KBM-7 (cell line): ENCODE measurements around the gene CDKN2D.
A peak's percentile ranks its signal among the peaks of the same experiment; 100 is the strongest.

Experiments
- DNase-seq: peaks from one replicate; pipeline ENCODE4 v3.0.0-alpha.2; 2015
- in situ Hi-C: fragments of 300-500 bp; cut with MboI; formaldehyde crosslinking; loops from 2 replicates; pipeline ENCODE4 v1.14.3; 2020; ENCODE audit warnings: low sequenced_read_pairs, low pct_unique_long_range_greater_than_20kb, mixed read lengths

Gene CDKN2D

DNA sequence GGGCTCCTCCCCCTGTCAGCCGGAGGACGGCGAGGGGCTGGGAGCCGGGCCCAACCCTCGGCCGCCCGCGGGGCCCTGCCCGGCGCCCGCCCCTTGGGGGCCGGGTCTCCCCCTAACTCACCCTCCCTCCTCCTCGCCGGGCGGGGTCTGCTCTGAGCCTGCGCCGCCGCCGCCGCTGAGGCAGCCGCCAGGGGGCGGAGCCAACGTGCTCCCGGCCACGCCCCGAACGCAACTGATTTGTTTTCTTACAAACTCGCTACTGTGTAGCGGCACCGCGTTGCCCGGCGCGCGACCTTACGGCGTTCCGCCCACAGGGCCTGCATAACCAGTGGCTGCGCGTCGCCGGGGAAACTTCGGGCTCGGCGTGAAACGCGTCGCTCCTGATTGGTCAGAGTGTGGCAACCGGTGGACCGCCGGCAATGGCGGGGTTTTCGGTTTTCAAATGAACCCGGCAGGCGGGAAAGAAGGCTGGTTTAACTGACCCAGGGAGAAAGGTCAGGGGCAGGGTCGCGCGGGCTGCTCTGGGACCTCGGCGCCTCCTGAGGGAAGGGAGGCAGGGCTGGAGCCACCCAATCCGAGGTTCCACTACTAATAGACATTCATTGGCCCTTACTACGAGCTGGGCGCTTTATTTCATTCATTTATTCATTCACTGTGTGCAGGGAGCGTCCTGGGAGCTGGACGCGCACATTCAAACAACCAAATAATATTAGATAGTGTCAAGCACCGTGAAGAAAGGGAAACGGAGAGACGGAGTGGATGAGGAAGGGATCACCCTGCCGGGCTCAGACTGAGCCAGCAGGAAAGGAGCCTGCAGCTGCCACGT lies at the start of gene CDKN2D:
Gene CDKN2D (minus strand): TSS at position 154 of the 826 bp plus-strand sequence. CDS start 326 bp downstream, outside the sequence.
- DNase-seq: peak; percentile 99
- in situ Hi-C loops: no loop called here

DNA sequence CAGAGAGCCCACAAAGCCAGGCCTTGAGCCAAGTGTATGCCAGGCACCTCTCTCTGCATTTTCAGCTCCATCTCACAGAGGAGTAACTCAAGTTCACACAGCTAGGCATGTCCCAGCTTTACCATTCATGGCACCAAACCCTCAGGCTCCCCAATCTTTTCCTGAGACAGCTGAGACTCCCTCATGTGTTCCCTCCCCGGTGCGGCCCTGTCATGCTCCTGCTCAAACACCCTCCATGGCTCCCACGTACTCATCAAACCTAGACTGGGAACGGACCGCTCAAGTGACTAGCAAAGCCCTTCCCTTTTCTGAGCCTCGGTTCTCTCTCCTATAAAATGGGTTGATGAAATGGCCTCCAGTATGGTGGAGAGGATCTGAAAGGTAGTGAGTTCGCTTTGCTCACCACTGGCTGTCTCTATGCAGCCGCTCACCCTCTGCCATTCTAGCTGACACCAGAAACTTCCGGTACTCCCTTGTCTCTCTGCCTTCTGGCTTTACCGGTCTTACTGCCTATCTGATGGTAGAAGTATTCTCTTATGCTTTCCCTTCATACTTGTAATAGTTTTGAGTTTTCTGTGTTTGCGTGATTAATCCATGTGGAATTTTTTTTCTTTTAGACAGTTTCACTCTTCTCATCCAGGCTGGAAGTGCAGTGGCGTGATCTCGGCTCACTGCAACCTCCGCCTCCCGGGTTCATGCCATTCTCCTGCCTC lies 48.8 kb upstream of the CDKN2D start:
- in situ Hi-C loops: no loop called here
- no peak for DNase-seq

DNA sequence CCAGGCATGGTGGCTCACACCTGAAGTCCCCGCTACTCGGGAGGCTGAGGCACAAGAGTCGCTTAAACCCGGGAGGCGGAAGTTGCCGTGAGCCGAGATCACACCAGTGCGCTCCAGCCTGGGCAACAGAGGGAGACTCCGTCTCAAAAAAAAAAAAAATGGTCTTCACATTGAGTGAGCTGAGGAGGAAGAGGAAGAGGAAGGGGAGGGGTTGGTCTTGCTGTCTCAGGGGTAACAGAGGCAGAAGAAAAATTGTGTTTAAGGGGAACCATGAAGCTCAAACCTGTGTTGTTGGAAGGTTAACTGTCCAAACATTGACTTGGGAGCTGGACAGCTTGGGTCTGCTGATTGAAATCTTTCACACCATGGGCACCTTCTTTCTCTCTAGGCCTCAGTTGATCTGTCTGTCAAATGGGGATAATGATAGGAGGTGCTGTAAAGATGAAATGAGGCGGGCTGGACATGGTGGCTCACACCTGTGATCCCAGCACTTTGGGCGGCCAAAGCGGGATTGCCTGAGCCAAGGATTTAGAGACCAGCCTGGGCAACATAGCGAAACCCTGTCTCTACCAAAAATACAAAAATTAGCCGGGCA lies 46.7 kb upstream of the CDKN2D start:
- DNase-seq: no peak
- in situ Hi-C loops: no loop called here

DNA sequence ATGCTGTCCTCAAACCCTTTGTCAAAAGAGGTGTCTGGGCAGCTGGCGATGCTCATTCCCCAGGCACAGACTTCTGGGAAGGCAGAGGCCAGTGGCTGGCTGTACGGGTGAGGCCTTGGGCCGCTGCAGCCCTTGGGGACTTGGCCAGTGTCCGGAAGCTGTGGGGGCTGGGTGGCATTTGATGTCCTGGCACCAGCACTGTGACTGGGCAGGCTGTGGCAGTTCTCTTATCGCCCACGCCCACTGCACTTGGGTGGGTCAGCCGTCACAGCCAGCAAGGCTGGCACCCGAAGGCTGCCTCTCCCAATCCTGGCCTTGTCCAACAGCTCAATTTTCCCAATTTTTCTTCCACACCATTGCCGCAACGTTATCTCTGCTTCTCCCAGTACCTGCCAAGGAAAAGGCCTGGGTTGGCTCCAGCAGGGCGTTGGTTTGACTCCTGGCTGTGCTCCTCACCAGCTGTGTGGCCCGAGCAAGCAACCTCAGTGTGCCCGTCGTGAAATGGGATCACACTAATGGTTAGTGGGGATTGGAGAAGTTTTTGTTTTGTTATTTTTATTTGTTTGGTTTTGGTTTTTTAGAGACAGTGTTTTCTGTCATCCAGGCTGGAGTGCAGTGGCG lies 43.8 kb upstream of the CDKN2D start:
- DNase-seq: no peak
- in situ Hi-C loops: no loop called here

DNA sequence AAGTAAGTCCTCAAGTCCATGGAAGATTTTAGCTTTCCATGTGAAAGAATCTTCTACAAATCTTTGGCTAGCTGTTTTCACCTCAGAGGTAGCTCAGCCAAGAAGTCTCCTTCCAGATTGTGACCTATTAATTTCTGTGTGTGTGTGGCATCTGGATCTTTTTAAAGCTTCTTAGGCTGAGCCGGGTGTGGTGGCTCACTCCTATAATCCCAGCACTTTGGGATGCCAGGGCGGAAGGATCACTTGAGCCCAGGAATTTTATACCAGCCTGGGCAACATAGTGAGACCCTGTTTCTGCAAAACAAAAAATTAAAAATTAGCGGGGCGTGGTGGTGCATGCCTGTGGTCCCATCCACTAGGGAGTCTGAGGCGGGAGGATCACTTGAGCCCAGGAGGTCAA lies 43.1 kb upstream of the CDKN2D start:
- no peak for DNase-seq
- in situ Hi-C loops: no loop called here

DNA sequence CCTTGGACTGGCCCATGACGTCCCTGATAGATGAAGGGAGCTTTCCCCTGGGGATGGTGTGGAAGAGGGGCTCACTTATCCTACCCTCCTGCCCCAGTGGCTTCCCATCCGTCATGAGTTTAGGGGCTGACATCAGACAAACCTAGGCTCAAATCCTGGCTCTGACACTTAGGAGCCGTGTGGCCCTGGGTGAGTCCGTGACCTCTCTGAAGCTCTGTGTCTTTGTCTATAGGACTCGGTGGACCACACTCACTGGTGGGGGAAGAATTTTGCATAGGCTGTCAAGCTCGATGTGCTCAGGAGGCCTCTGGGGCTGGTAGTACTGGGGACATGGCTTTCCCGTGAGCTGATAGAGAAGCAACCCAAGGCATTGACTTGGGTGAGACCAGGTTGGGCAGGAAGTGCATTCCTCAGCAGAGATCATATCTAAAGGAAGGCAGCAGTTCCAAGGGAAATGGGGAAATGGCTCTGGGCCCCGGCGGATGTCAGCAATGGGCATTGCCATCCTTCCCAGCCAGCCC lies 35.7 kb upstream of the CDKN2D start:
- in situ Hi-C loops: no loop called here
- peak; percentile 39 for DNase-seq

DNA sequence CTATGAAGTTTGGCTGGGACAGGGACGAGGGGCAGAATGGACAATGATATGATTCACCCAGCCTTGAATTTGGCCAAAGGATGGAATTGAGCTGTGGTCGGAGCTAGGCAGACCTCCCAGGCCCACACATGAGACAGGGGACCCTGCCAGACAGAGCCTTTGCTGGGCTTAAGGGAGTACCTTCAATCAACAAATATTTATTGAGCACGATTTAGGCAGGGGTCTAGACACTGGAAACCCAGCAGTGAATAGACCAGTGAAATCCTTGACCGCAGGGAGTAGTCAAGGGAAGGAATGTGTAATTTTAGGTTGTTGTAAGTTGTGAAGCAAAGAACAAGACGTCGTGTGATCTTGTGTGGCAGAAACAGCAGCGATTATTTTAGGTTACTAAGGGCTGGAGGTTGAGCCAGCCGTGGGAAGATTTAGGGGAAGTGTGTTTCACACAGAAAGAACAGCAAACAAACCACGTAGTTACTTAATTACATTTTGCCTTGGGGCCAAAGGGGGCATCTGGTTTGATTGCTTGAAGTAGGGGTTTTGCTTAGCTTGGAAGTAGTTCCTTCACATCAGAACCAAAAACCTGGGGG lies 35.2 kb upstream of the CDKN2D start:
- in situ Hi-C loops: no loop called here

DNA sequence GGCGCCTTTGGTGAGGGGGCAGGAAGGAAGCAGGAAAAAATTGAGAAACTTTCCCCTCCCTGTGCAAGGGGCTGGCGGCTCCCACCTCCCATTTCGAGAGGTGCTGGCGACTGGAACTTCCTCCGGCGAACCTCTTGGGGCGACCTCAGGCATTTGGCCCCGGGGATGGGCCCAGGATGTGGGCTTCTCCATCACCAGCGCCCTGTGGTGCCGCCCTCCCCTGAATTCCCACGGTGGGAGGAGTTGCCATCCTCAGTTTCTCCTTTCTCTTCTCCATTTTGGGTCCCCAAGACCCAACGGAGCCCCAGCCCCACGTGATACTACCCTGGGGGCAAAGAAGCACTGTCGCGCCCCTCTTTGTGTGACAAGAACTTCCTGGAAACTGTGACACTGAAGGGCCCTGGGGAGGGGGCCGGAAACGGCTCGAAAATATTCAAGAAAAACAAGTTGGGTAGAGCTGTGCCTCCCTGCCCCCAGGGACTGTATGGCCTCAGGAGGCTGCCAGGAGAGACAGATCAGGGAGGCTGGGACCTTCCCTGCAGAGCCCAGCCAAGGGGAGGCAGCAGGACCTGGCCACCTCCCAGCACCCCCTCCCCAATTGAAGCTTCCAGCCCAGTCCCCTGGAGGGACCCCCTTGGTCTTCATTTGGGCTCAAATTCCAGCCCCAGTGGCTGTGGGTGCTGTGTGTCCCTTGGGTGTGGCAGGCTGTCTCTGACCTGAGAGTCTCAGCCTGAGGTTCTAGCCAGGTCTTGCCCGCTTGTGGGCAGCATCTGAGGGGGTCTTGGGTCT lies 34.5 kb upstream of the CDKN2D start:
- in situ Hi-C loops: no loop called here
- peak; percentile 44 for DNase-seq

More for the DNA sequence above, 35.2 kb upstream of the CDKN2D start:
- peak; percentile 74 for DNase-seq

DNA sequence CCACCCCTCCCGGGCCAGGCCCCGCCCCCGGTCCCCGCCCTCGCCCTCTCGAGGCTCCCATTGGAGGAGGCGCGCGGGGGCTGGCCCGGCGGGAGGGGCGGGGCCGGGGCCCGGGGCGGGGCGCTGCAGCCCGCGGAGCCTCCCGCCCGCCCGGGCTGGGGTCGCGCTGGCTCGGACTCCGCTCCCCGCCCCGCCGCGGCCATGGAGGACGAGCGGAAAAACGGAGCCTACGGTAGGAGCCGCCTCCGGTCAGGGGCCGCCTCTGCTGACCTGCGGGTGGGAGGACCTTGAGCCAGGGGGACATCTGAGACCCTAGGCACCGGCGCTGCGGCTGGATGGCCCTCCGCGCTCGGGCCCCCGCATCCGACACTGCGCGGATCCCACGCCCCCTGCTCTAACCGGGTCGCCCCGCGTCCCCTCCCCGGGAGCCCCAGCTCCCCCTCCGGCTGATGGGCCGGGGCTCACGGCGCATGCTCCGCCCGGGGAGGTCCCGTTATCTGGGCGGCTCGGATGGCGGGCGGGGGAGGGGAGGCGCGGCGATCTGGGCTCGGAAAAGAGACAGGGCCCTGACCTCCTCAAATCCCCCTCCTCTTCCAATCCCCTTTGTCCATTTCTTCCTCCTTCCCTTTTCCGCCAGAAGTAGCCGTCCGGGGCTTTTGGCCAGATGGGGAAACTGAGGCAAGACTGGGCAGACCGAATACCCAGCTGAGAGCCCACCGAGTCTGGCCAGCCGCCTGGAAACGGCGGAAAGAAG lies 33.7 kb upstream of the CDKN2D start:
- in situ Hi-C loops: no loop called here
- no peak for DNase-seq

DNA sequence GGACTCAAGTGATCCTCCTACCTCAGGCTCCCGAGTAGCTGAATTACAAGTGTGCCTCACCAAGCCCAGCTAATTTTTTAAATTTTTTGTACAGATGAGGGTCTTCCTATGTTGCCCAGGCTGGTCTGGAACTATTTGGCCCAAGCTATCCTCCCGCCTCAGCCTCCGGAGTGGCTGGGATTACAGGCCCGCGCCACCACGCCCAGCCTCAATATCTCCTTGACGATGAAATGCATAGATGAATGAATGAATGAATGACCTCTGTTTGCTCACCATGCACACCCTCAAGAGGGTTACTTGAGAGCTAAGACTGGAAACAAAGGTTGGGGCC lies 33.2 kb upstream of the CDKN2D start:
- no peak for DNase-seq
- in situ Hi-C loops: no loop called here

DNA sequence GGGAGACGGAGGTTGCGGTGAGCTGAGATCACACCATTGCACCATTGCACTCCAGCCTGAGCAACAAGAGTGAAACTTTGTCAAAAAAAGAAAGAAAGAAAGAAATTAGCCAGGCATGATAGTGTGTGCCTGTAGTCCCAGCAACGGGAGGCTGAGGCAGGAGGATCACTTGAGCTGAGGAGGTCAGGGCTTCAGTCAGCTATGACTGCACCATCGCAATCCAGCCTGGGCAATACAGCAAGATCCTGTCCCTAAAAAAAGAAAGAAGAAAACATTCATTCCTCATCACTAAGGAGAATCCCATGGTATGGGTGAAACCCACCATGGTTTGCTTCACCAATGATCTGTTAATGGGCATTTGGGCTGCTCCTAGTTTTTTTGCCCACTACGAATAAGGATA lies 31.4 kb upstream of the CDKN2D start:
- no peak for DNase-seq
- in situ Hi-C loops: no loop called here

DNA sequence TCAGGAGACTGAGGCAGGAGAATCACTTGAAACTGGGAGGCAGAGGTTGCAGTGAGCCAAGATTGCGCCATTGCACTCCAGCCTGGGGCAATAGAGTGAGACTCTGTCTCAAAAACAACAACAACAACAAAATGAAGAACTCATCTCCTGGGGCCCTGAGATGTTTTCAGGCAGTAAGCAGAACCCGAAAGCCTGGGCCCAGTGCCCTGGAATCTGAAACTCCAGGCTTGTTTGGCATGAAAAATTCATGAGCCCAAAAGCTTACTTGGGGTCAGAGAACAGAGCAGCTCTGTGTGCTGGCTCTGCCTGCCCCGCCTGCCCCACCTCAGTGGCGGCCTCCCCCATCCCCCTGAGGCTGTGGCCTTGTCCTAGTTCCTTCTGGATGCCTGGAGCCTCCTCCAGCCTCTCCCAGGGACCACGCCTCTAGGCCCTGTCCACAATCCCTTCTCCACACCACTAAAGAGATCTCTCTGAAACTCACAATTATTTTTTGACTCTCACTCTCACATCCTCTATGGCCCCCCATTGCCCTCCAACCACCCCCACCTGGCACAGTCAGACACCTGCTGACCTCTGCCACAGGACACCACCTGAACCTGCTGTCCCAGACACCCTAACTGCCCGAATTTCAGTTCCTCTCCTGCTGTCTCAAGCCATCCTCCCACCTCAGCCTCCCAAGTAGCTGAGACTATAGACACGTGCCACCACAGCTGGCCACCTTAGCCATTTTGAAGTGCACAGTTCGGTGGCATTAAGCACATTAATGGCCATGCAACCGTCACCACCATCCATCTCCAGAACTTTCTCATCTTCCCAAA lies 25.2 kb upstream of the CDKN2D start:
- in situ Hi-C loops: no loop called here
- no peak for DNase-seq

DNA sequence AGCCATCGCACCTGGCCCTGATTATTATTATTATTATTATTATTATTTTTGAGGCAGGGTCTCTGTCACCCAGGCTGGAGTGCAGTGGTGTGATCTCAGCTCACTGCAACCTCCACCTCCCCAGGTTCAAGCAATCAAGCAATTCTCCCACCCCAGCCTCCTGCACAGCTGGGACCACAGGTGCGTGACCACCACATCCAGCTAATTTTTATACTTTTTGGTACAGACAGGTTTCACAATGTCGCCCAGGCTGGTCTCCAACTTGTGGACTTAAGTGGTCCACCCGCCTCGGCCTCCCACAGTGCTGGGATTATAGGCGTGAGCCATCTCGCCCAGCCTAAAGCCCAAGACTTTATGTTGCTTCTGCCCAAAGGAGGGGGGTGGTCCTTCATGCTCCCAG lies 24.4 kb upstream of the CDKN2D start:
- DNase-seq: no peak
- in situ Hi-C loops: no loop called here

DNA sequence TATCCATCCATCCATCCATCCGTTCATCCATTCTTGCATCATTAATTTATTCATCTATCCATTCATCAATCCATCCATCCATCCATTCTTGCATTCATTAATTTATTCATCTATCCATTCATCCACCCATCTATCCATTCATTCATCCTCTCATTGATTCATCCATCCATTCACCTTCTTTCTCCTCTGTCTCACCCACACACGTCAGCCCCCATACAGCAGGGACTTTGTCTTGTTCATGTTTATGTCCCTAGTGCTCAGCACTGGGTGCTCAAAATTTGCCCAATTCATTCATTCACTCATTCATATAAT lies 19.0 kb upstream of the CDKN2D start:
- in situ Hi-C loops: no loop called here

DNA sequence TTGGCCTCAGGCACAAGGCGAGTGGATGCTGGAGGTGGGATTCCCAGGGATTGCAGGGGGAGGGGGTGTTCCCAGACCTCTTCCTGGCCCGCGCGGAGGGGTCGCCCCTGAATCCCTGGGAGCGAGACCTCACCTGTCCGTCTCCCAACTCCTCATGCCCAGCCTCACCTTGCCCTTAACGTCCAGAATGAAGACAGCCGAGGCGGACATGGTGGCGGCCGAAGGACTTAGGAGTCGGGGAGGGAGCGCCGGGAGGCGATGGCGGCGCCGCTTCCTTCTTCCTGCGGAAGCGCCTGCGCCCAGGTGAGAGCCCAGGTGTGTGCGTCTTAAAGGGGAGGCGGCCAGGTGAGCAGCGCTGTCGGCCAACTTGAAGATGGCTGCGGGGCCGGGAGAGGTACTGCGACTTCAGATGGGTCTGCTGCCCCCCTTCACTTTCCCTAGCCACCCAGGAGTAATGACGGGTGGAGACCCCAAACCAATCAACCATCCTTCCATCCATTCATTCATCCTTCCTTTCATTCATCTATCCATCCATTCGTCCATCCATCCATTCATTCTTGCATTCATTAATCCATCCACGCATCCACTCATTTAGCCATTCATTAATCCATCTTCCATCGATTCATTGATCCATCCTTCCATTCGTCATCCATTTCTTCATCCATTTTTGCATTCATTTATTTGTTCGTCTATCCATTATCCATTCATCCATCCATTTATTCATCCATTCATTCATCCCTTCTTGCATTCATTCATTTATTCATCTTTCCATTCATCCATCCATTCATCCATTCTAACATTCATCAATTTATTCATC lies 18.5 kb upstream of the CDKN2D start, which contains the start of gene AP1M2:
Gene AP1M2 (minus strand): TSS at position 291 of the 817 bp plus-strand sequence. CDS start 81 bp downstream, at position 210.
- no peak for DNase-seq
- in situ Hi-C loops: no loop called here

More for the DNA sequence above, 19.0 kb upstream of the CDKN2D start:
- no peak for DNase-seq

DNA sequence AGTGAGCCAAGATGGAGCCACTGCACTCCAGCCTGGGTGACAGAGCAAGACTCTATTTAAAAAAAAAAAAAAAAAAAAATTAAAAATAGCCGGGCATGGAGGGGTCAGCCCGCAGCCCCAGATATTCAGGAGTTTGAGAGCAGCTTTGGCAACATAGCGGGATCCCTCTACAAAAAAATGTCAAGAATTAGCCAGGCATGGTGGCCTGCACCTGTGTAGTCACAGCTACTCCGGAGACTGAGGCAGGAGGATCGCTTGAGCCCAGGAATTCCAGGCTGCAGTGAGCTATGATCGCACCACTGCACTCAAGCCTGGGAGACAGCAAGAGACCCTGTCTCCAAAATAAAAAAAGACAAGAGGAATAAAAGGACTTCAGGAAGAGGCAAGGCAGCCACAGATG lies 17.6 kb upstream of the CDKN2D start:
- no peak for DNase-seq
- in situ Hi-C loops: no loop called here
